GM21529 (cell line): ENCODE data around the gene NAA80.
"Not testable (repeated sequence)": the region's sequence is repeated elsewhere in the genome, so short reads cannot be mapped to it uniquely, and the experiment has no call there.

Source experiments
- ATAC-seq: cut with Tn5 transposase; IDR thresholded peaks from one replicate; pipeline ENCODE4 v1.9.1; 2021; ENCODE audit not compliant: unreplicated experiment

NAA80 gene

DNA sequence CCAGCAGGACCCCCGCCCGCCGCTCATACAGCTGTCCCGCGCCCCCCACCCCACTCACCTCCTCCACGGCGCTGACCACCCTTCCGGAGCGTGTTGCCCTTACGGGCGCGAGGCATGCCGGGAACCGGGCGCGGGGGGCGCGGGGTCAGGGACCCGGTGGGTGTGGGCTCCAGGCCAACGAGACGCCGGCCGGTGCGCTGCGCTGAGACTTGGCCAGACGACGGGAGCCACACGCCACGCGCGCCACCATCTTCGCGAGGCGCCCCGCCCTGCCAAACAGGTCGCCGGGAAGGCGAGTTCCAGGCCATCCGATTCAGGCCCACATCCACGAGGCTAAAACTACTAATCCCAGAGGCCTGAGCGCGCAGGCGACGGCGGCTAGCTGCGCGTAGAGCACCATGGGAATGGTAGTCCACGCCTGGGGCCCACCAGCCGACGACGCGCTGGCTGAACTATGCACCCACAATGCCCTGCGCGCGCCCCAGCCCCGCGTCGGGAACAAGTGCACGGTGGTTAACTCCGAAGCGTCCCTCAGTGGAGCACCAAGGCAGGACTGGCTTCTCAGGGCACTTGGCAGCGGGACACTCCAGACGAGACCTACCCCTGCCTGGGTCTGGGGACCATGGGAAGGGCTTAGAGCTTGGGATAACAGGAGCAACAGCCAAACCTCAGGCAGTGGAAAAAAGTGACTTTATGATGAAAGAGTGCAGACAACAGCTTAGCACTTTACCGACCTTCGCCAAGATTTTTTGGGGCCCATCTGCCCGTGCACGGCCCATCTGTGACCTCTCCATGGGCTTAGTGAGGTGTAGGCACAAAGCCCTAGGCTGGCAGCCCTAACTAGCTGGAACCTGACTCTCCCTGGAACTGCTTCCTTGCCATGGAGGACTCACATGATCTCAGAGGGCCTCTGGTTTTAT, 6.8 kb downstream of the NAA80 start, which contains the start of gene IFRD2:
TSS of gene IFRD2 (minus strand) at position 271 of the 920 bp plus-strand sequence. CDS start at position 116, 155 bp downstream.
- peak; percentile 94 for ATAC-seq

DNA sequence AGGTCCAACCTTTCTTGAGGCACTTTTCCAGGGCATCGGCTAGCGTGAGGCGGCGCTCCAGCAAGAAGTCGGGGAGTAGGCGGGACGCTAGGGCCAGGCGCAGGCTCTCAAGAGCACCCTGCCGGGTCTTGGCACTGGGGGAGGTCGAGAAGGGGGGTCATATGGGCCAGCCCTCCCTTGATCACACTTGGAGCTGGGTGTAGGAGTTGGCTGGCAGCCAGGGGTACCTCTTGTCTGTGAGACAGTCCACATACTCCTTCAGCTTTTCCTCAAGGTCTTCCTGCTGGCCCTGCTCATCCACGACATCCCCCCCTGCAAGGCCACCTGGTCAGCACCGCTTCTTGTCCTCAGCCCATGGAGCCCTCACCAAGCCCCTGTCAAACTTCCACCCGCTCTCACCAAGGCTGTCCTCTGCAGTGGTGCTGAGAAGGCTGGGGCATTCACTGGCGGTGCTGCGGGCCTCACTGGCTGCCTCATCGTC, 9.0 kb downstream of the NAA80 start:
- ATAC-seq = no peak

DNA sequence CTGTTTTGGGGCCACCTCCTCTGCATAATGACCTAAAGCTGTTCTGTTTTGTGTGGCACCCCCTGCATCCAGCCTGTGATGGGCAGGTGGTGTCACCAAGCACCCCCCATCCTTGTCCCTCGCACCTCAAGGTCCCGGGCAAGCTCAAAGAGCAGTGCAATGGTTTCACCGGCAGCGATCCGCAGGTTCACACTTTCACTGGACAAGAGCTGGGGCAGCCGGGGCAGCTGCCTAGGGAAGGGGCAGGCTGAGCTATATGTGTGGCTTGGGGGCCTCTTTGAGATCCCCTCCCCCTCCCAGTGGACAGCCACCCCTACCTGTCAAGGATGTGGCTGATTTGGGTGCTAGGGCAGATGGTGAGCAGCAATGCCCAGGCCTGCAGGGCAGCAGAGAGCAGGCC, 10.1 kb downstream of the NAA80 start:
- ATAC-seq = no peak

DNA sequence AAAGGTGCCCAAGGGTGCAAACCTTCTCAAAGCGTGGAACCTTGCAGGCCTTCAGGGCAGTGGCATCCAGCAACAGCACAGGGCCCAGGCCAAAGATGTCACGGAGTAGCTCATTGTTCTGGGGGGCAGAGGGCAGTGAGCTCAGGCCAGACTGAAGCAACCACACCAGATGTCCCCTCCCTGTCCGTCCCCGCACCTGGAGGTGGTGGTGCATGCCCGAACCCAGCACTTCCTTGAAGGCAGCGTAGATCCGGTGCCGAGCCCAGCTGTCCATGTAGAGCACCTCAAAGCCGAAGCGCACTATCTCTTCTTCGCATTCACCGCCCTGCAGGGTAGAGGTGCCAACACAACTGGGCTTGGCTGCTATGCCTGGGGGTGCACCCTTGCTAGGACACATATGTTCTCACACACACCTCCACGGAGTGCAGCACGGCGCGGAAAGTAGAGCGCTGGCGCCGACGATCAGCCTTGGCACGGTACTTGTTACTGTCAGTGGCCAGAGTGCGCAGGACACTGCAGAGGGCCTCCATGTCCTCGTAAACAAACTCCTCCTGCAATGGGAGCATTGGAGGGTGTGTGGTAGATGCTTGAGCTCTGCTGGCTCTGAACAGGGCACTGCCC, 10.7 kb downstream of the NAA80 start:
- ATAC-seq = no peak

DNA sequence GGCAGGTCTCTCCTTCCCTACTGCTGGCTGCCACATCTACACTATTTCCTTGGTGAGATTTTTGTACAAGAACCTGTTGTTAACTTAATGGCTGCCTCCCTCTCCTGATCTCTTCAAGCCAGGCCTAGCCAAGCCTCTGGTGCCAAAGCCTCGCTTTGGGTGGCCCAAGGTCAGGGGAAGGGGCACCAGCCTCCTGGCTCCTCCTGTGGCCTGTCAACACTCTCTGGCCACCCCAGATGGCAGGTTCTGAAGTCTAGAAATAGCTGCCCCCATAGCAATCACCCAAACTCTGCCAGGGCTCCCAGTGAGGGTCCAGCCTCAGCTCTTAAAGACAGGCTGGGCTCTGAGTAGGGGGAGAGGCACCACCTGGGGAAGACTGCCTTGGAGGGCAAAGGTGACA, 11.9 kb downstream of the NAA80 start:
- ATAC-seq = no peak

DNA sequence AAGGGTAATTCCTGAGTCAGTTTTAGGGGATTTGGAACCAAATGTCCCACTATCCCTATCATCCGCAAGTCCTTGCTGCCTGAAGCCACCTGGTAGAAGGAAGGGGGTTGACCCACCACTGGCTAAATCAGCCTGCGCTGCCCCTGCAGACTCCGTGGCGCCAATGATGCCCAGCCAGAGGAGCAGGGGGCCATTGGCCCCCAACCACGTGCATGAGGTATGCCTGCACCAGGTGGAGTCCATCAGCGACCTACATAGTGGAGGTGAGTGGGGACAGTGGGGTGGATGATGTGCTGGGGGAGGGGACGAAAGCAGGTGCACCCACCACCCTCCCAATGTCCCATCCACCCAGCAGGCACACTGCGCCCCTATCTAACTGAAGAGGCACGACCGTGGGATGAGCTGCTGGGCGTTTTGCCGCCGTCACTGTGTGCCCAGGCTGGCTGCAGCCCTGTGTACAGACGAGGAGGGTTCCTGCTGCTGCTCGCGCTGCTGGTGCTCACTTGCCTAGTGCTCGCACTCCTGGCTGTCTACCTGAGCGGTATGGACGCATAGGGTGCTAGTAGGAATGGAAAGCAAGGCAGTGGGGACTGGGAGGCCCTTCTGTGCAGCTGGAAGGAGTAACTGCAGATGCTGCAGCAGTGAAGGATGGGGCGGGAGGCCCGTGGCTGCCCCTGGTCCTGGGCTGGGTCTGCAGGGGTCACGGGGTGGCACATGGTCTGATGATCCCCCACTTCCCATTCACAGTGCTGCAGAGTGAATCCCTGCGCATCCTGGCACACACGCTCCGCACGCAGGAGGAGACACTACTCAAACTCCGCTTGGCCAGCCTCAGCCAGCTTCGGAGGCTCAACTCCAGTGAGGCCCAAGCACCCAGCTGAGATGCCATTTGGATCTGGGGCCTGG, 12.6 kb downstream of the NAA80 start:
- ATAC-seq = no peak

DNA sequence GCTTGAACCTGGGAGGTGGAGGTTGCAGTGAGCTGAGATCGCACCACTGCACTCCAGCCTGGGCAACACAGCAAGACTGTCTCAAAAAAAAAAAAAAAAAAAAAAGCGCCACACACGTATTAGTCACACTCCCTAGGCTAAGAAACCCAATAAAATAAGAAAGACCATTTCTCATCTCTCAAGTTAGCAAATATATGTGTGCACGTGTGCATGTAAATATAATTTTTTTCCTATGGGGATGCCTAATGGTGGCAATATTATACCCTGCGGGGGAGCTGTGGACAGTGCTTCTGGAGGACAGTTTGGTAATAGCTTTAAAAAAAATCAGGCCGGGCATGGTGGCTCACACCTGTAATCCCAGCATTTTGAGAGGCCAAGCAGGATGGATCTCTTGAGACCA, 15.1 kb downstream of the NAA80 start:
- ATAC-seq = not testable (repeated sequence)

DNA sequence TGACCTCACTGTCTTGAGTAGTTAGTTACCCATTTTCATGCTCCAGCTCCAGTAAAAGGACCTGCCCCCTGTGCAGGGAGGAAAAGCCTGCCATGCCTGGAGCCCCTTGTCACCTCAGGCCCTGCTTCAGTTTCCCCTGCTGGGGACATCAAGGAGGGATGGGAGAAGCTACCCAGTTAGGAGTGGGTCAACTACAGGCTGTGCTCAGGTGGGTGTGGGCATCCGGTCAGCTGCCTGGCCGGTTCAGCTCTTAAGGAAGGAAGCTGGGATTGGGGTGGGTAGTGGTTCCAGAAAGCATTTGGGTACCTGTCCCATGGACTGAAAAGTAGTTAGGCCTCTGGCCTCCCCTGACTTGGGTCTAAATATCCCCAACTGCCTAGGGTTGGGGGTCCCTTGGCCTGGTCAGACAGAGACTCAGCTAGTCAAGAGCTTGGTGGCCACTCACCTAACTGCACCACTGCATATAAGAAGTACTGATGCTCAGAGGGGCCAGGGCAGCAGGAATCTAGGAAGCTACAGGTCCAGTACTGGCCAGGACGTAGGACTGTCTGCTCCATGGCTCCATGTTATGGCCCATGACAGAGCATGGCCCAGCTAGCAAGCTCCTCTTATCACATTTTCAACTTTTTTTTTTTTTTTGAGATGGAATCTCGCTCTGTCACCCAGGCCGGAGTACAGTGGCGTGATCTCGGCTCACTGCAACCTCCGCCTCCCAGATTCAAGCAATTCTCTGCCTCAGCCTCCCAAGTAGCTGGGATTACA, 19.8 kb downstream of the NAA80 start:
- ATAC-seq = no peak

DNA sequence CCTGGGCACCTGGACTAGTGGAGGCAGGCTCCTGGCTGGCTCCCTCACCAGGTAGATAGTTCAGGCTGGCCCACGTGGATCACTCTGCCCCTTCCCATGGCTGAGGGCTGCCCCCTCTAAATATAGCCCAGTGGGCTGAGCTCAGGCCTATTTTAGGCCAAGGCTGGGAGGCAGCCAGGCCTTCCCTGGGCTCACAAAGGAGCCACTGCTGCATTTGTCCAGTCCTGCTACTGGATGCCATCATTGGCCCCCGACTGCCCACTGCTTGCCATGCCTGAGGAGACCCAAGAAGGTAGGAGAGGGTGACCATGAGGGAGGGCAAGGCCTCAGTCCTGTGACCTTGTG, 20.4 kb downstream of the NAA80 start, which contains the start of gene LSMEM2:
TSS of gene LSMEM2 (plus strand) at position 208 of the 345 bp plus-strand sequence. CDS start at position 235, 27 bp downstream.
- no peak for ATAC-seq

DNA sequence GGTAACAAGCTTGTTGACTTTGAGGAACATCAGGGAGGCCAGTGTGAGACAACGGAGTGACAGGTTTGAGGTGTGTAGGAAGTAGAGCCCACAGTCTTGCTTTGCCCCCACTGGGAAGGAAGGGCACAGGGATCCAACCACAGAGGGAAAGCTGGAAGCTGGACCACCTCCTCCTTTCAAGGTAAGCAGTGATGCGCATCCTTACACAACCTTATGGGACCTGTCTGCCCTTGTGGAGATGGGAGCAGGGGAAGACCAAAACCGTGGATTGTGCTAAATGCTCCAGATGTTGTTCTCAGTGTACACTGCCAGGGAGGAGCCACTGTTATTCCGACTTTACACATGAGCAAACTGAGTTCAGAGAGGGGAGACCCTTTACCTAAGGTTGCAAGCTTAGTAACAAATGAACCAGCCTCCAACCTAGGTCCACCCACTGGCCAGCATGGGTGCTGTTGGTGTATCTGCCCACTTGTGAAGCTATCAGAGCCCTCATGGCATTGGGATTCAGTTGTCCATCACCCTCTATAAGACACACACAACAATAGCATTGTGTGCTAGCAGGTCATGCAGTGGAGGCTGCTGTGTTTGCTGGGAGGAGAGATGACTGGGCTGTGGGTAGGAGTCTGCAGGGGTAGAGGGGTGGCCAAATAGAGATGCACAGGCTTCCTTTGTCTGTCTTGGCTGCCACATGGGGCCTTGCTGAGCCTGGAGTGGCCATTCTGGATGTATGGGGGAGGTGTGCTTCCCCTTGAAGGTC, 20.9 kb downstream of the NAA80 start:
- no peak for ATAC-seq

DNA sequence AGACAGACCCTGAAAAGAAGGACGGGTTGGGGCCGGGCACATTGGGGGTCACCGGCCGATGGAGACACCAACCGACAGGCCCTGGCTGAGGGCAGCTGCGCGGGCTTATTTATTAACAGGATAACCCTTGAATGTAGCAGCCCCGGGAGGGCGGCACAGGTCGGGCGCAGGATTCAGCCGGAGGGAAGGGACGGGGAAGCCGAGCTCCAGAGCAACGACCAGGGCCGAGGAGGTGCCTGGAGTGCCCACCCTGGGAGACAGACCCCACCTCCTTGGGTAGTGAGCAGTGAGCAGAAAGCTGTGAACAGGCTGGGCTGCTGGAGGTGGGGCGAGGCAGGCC, 22.5 kb downstream of the NAA80 start:
- ATAC-seq = no peak

DNA sequence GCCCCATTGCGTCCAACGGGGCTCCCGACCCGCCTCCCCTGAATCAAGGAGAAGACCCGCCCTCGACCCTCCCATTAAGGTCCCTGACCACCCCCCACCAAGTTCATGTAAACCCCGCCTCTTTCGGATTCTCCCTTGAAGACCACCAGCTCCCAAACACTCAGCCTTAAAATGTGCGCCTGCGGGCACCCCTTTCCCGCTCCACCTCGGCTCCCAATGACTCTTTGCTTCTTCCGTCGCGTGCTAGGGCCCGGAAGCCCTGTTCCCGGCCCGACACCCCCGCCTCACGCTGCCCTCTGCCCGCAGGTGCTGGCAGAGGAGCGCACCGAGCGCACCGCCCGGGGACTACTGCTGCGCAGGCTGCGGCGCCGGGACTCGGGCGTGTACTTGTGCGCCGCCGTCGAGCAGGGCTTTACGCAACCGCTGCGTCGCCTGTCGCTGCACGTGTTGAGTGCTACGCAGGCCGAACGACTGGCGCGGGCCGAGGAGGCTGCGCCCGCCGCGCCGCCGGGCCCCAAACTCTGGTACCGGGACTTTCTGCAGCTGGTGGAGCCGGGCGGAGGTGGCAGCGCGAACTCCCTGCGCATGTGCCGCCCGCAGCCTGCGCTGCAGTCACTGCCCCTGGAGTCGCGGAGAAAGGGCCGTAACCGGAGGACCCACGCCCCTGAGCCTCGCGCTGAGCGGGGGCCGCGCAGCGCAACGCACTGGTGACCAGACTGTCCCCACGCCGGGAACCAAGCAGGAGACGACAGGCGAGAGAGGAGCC, 23.0 kb downstream of the NAA80 start:
- ATAC-seq = no peak

DNA sequence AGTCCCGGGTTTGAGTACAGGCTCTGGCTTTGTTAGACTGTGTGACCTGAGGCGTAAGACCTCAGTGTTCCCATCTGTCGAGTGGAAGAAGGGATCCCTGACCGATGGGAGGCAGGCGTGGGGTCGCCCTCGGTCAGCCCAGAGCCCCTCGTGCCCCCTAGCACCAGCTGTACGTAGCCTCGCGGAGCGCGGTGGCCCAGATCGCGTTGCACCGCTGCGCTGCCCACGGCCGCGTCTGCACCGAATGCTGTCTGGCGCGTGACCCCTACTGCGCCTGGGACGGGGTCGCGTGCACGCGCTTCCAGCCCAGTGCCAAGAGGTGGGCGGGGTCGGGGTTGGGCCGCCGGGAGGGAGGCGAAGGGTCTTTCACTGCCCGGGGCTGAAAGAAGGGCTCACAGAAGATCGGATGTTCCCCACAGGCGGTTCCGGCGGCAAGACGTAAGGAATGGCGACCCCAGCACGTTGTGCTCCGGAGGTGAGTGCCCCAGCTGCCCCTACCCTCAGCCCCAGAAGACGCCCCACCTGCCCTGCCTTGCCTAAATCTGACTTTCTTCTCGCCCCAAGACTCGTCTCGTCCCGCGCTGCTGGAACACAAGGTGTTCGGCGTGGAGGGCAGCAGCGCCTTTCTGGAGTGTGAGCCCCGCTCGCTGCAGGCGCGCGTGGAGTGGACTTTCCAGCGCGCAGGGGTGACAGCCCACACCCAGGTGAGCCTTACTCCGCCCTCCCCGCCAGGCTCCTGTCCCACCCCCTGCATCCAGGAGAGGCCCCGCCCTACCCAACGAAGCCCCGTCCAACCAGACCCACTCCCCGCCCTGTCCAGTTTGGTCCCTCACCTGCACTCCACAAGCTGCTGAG, 23.8 kb downstream of the NAA80 start:
- ATAC-seq = no peak

DNA sequence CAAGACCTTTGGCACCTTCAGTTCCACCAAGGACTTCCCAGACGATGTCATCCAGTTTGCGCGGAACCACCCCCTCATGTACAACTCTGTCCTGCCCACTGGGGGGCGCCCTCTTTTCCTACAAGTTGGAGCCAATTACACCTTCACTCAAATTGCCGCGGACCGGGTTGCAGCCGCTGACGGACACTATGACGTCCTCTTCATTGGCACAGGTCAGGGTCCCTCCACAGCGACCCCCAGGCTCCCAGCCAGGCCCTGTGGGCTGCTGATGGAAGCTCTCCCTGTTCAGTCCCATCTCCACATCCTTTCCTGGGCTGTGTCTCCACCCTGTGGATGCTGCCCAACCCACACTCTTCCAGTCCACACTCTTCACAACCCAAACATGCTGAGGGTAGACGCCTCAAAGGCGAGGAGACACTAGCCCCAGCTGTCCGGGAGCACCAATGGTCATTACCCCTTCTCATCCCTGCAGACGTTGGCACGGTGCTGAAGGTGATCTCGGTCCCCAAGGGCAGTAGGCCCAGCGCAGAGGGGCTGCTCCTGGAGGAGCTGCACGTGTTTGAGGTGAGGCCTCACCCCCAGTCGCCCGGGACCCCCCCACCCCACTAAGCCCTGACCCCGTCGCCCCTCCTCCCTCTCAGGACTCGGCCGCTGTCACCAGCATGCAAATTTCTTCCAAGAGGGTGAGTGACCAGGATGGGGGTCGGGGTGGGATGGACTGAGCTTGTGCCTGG, 24.7 kb downstream of the NAA80 start:
- no peak for ATAC-seq

DNA sequence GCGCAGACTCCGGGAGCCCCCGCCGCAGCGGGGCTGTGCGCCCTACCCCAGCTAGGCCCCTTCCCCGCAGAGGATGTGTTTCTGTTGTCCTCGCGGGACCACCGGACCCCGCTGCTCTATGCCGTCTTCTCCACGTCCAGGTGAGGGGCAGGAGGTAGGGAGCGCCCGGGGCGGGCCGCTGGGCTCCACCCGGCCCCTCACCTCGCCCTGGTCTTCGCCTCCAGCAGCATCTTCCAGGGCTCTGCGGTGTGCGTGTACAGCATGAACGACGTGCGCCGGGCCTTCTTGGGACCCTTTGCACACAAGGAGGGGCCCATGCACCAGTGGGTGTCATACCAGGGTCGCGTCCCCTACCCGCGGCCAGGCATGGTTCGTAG, 25.5 kb downstream of the NAA80 start:
- ATAC-seq = no peak

DNA sequence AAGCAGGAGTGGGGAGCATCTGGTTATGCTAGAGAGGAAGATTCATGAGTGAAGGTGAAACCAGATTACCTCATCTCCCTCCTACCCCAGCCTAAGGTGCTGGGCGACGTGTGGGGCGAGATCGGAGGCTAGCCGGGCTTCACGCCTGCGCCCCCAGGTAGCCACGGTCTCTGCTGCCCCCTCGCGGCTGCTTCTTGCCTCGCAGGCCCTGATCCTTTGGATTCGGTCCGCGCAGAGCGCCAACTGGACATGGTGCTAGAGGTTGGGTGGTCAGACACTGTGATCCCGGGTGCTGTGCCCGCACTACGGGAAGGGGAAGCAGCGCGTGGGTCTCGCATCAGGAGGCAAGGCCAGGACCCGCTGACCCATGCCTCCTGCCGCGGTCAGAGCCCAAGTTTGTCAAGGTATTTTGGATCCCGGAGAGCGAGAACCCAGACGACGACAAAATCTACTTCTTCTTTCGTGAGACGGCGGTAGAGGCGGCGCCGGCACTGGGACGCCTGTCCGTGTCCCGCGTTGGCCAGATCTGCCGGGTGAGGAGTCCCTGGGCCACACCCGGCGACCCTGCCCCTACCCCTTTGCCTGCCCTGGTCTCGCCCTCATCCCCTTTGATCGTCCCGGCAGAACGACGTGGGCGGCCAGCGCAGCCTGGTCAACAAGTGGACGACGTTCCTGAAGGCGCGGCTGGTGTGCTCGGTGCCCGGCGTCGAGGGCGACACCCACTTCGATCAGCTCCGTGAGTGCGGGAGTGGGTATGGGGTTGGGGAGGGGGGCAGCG, 26.1 kb downstream of the NAA80 start:
- ATAC-seq = peak; percentile 88

DNA sequence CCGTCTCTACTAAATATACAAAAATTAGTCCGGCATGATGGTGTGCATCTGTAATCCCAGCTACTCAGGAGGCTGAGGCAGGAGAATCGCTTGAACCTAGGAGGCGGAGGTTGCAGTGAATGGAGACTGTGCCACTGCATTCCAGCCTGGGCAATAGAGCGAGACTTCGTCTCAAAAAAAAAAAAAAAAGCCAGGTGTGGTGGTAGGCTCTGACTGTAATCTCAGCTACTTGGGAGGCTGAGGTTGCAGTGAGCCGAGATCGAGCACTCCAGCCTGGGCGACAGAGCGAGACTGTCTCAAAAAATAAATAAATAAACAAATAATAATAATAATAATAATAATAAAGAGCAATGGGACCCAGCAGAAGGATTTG, 26.7 kb downstream of the NAA80 start:
- ATAC-seq = peak; percentile 5
